Activated T-cell treated with anti-CD3 and anti-CD28 coated beads, Interleukin-2, amount 50 U/mL, for 24 hours (primary cell): ENCODE data around the gene ALB.

Experiments
- DNase-seq: peaks from one replicate; pipeline ENCODE4 v3.0.0-alpha.2; 2020
- H3K27ac Mint-ChIP-seq: 2 replicates; pipeline ENCODE4 v1.8.0; 2020; ENCODE audit warnings: mild to moderate bottlenecking, mixed read lengths
- H3K27me3 Mint-ChIP-seq: 2 replicates; pipeline ENCODE4 v1.8.0; 2020; ENCODE audit warnings: mixed read lengths
- H3K36me3 Mint-ChIP-seq: 2 replicates; pipeline ENCODE4 v1.8.0; 2020; ENCODE audit warnings: low read depth, mixed read lengths
- H3K4me1 Mint-ChIP-seq: 2 replicates; pipeline ENCODE4 v1.8.0; 2020; ENCODE audit warnings: low read depth, mixed read lengths
- H3K4me3 Mint-ChIP-seq: 2 replicates; pipeline ENCODE4 v1.8.0; 2020; ENCODE audit warnings: mild to moderate bottlenecking, moderate library complexity, mixed read lengths
- H3K9me3 Mint-ChIP-seq: 2 replicates; pipeline ENCODE4 v1.8.0; 2020; ENCODE audit warnings: mixed read lengths

ALB gene

DNA sequence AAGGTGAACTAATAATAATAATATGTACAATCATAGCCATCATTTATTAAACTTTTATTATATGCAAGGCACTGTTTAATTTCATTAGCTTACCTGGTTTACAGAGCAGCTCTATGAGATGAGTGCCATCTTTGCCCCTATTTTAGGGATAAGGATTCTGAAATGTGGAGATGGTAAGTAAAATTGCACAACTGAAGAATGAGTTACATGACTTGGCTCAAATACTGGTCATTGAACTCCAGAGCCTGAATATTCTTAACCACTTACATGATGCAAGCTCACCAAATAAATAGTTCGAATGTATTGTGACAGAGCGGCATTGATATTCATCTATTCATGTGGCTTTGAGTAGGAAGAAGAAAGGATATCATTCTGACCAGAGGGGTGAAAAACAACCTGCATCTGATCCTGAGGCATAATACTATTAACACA is 11.7 kb downstream of the ALB start:
- Mint-ChIP-seq H3K36me3 (no peaks in the 10 kb centered on the region), H3K4me1 (no peaks in the 10 kb centered on the region), H3K4me3 (no peak overlapping the region), H3K27me3 (no peaks in the 10 kb centered on the region), H3K9me3 (no peaks in the 10 kb centered on the region), H3K27ac (no peak overlapping the region)
- no peak for DNase-seq

- no peak for DNase-seq
- Mint-ChIP-seq H3K27ac (no peak overlapping the region), H3K9me3 (no peaks in the 10 kb centered on the region)
These were observed 12.5 kb downstream of the ALB start for GRCh38 chr4:73416423-73417087.

GRCh38 chr4:73417342-73417741 is 13.3 kb downstream of the ALB start:
- Mint-ChIP-seq H3K36me3 (no peaks in the 10 kb centered on the region), H3K27ac (no peak overlapping the region), H3K4me1 (no peaks in the 10 kb centered on the region), H3K27me3 (no peaks in the 10 kb centered on the region), H3K9me3 (no peaks in the 10 kb centered on the region), H3K4me3 (no peak overlapping the region)
- no peak for DNase-seq

More at GRCh38 chr4:73416423-73417087, 12.5 kb downstream of the ALB start:
- Mint-ChIP-seq H3K27me3 (no peaks in the 10 kb centered on the region), H3K36me3 (no peaks in the 10 kb centered on the region), H3K4me3 (no peak overlapping the region), H3K4me1 (no peaks in the 10 kb centered on the region)

- Mint-ChIP-seq H3K27me3 (no peaks in the 10 kb centered on the region), H3K9me3 (no peaks in the 10 kb centered on the region)
These were observed 13.9 kb downstream of the ALB start for GRCh38 chr4:73417973-73418372.

GRCh38 chr4:73418677-73419076 is 14.6 kb downstream of the ALB start:
- H3K27me3 Mint-ChIP-seq, result no peaks in the 10 kb centered on the region
- H3K4me1 Mint-ChIP-seq, result no peaks in the 10 kb centered on the region
- DNase-seq, result no peak
- H3K4me3 Mint-ChIP-seq, result no peak overlapping the region
- no peaks in the 10 kb centered on the region for H3K36me3 Mint-ChIP-seq
- no peaks in the 10 kb centered on the region for H3K9me3 Mint-ChIP-seq
- H3K27ac Mint-ChIP-seq, result no peak overlapping the region

More at GRCh38 chr4:73417973-73418372, 13.9 kb downstream of the ALB start:
- Mint-ChIP-seq H3K27ac (no peak overlapping the region), H3K36me3 (no peaks in the 10 kb centered on the region), H3K4me3 (no peak overlapping the region), H3K4me1 (no peaks in the 10 kb centered on the region)
- DNase-seq, result no peak

DNA sequence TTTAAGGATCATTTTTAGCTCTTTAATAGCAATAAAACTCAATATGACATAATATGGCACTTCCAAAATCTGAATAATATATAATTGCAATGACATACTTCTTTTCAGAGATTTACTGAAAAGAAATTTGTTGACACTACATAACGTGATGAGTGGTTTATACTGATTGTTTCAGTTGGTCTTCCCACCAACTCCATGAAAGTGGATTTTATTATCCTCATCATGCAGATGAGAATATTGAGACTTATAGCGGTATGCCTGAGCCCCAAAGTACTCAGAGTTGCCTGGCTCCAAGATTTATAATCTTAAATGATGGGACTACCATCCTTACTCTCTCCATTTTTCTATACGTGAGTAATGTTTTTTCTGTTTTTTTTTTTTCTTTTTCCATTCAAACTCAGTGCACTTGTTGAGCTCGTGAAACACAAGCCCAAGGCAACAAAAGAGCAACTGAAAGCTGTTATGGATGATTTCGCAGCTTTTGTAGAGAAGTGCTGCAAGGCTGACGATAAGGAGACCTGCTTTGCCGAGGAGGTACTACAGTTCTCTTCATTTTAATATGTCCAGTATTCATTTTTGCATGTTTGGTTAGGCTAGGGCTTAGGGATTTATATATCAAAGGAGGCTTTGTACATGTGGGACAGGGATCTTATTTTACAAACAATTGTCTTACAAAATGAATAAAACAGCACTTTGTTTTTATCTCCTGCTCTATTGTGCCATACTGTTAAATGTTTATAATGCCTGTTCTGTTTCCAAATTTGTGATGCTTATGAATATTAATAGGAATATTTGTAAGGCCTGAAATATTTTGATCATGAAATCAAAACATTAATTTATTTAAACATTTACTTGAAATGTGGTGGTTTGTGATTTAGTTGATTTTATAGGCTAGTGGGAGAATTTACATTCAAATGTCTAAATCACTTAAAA is 15.3 kb downstream of the ALB start:
- H3K27ac Mint-ChIP-seq, result no peak overlapping the region
- H3K4me1 Mint-ChIP-seq, result no peaks in the 10 kb centered on the region
- no peaks in the 10 kb centered on the region for H3K36me3 Mint-ChIP-seq
- no peaks in the 10 kb centered on the region for H3K27me3 Mint-ChIP-seq
- H3K9me3 Mint-ChIP-seq, result no peaks in the 10 kb centered on the region
- no peak for DNase-seq
- H3K4me3 Mint-ChIP-seq, result no peak overlapping the region

- no peak overlapping the region for H3K4me3 Mint-ChIP-seq
- DNase-seq, result no peak
- H3K9me3 Mint-ChIP-seq, result no peaks in the 10 kb centered on the region
- no peak overlapping the region for H3K27ac Mint-ChIP-seq
- H3K27me3 Mint-ChIP-seq, result no peaks in the 10 kb centered on the region
- no peaks in the 10 kb centered on the region for H3K36me3 Mint-ChIP-seq
- no peaks in the 10 kb centered on the region for H3K4me1 Mint-ChIP-seq
These were observed 16.5 kb downstream of the ALB start for GRCh38 chr4:73420615-73421014.

DNA sequence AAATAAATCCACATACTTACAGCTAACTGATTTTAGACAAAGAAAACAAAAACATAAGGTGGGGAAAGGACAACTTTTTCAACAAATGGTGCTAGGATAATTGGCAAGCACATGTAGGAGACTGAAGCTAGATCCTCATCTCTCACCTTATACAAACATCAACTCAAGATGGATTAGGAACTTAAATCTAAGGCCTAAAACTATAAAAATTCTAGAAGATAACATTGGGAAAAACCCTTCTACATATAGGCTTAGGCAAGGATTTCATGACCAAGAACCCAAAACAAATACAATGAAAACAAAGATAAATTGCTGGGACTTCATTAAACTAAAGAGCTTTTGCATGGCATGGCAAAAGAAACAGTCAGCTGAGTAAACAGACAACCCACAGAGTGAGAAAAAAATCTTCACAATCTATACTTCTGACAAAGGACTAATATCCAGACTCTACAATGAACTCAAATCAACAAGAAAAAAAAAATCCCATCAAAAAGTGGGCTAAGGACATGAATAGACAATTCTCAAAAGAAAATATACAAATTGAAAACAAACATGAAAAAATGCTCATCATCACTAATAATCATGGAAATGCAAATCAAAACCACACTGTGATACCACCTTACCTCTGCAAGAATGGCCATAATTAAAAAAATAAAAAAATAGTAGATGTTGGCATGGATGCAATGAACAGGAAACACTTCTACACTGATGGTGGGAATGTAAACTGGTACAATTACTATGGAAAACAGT is 17.8 kb downstream of the ALB start:
- DNase-seq, result no peak
- Mint-ChIP-seq H3K36me3 (no peaks in the 10 kb centered on the region), H3K4me3 (no peak overlapping the region), H3K27me3 (no peaks in the 10 kb centered on the region), H3K27ac (no peak overlapping the region), H3K9me3 (no peaks in the 10 kb centered on the region), H3K4me1 (no peaks in the 10 kb centered on the region)

- H3K27me3 Mint-ChIP-seq, result no peaks in the 10 kb centered on the region
- H3K36me3 Mint-ChIP-seq, result no peaks in the 10 kb centered on the region
- H3K4me3 Mint-ChIP-seq, result no peak overlapping the region
These were observed 18.3 kb downstream of the ALB start for GRCh38 chr4:73422458-73422752.

DNA sequence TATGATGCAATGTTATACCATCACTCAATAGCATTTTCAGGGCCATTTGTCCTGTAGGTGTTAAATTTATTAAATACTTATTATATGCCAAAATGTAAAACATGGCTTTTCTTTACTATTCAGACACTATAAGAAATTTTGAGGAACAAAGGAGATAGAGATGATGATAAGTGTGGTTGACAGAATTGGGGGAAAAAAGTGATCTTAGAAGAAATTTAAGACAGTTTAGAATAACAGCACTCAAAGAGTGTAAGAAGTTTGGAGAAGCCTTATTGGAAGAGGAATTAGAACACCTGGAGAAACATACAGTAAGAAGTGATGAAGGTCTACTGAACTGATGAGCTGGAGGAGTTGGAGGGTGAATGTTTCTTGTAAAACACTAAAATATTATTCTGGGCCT is 19.1 kb downstream of the ALB start:
- Mint-ChIP-seq H3K4me3 (no peak overlapping the region), H3K4me1 (no peaks in the 10 kb centered on the region), H3K9me3 (no peaks in the 10 kb centered on the region), H3K36me3 (no peaks in the 10 kb centered on the region), H3K27me3 (no peaks in the 10 kb centered on the region), H3K27ac (no peak overlapping the region)
- DNase-seq, result no peak

More at GRCh38 chr4:73422458-73422752, 18.3 kb downstream of the ALB start:
- Mint-ChIP-seq H3K9me3 (no peaks in the 10 kb centered on the region), H3K4me1 (no peaks in the 10 kb centered on the region), H3K27ac (no peak overlapping the region)
- no peak for DNase-seq

- no peaks in the 10 kb centered on the region for H3K27me3 Mint-ChIP-seq
- H3K4me3 Mint-ChIP-seq, result no peak overlapping the region
- no peaks in the 10 kb centered on the region for H3K4me1 Mint-ChIP-seq
- no peak overlapping the region for H3K27ac Mint-ChIP-seq
- no peaks in the 10 kb centered on the region for H3K9me3 Mint-ChIP-seq
- DNase-seq, result no peak
- H3K36me3 Mint-ChIP-seq, result no peaks in the 10 kb centered on the region
These were observed 22.6 kb downstream of the ALB start for GRCh38 chr4:73426666-73427065.

- DNase-seq, result no peak
- H3K4me1 Mint-ChIP-seq, result no peaks in the 10 kb centered on the region
- no peak overlapping the region for H3K4me3 Mint-ChIP-seq
- H3K36me3 Mint-ChIP-seq, result no peaks in the 10 kb centered on the region
- no peaks in the 10 kb centered on the region for H3K27me3 Mint-ChIP-seq
- no peak overlapping the region for H3K27ac Mint-ChIP-seq
- no peaks in the 10 kb centered on the region for H3K9me3 Mint-ChIP-seq
These were observed 25.0 kb downstream of the ALB start for GRCh38 chr4:73429118-73429517.

DNA sequence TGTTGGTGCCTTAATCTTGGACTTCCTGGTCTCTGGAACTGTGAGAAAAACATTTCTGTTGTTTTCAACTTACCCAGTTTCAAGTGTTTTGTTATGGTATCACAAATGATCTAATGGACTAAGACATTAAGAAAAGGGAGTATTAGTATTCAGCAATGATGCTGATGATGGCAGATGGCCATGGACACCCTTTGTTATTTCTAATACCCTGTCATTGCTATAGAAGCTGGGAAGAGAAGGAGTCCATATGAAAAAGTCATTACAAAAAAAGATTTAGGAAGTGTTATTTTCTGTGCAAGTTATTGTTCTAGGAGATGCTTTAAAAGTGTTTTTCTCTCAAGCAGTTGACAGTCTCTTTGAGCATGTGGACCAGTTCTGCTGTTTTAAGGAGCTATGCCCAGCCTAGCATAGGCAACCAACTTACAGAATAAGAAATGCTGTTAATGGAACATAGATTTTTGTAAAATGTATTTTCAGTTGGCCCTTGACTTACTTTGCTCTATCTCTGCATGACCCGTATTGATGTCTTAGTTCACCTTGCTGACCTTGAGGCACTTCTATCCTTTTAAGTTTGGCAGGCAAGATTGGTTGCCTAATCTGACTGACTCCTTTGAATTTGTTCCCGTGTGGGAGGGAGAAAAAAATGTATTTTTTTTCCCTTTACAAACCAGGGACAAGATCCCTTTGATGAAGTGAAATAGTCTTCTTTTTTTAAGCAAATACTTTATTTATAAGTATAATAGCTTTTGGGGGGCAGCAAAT is 25.9 kb downstream of the ALB start:
- Mint-ChIP-seq H3K36me3 (no peaks in the 10 kb centered on the region), H3K27ac (no peak overlapping the region), H3K27me3 (no peaks in the 10 kb centered on the region), H3K9me3 (no peaks in the 10 kb centered on the region), H3K4me1 (no peaks in the 10 kb centered on the region), H3K4me3 (no peak overlapping the region)
- no peak for DNase-seq

DNA sequence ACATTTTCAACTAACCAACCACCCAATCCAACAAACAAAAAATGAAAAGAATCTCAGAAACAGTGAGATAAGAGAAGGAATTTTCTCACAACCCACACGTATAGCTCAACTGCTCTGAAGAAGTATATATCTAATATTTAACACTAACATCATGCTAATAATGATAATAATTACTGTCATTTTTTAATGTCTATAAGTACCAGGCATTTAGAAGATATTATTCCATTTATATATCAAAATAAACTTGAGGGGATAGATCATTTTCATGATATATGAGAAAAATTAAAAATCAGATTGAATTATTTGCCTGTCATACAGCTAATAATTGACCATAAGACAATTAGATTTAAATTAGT is 27.7 kb downstream of the ALB start:
- no peak overlapping the region for H3K4me3 Mint-ChIP-seq
- no peaks in the 10 kb centered on the region for H3K27me3 Mint-ChIP-seq
- DNase-seq, result no peak
- H3K27ac Mint-ChIP-seq, result no peak overlapping the region
- H3K36me3 Mint-ChIP-seq, result no peaks in the 10 kb centered on the region
- H3K4me1 Mint-ChIP-seq, result no peaks in the 10 kb centered on the region
- H3K9me3 Mint-ChIP-seq, result no peaks in the 10 kb centered on the region
